Measurements from ENCODE around the gene FAM228B. TPM values are rescaled to one million over a fixed set of nuclear protein-coding genes. Genes with fewer than 3 reads are reported as not detected.

FAM228B gene
- total and polyA plus RNA-seq, 9 of the 15 experiments (the other 6 are each of a cell fraction or from before 2014, with no cell fraction given), result 1.1 to 3.7 (median 2.6) TPM

DNA sequence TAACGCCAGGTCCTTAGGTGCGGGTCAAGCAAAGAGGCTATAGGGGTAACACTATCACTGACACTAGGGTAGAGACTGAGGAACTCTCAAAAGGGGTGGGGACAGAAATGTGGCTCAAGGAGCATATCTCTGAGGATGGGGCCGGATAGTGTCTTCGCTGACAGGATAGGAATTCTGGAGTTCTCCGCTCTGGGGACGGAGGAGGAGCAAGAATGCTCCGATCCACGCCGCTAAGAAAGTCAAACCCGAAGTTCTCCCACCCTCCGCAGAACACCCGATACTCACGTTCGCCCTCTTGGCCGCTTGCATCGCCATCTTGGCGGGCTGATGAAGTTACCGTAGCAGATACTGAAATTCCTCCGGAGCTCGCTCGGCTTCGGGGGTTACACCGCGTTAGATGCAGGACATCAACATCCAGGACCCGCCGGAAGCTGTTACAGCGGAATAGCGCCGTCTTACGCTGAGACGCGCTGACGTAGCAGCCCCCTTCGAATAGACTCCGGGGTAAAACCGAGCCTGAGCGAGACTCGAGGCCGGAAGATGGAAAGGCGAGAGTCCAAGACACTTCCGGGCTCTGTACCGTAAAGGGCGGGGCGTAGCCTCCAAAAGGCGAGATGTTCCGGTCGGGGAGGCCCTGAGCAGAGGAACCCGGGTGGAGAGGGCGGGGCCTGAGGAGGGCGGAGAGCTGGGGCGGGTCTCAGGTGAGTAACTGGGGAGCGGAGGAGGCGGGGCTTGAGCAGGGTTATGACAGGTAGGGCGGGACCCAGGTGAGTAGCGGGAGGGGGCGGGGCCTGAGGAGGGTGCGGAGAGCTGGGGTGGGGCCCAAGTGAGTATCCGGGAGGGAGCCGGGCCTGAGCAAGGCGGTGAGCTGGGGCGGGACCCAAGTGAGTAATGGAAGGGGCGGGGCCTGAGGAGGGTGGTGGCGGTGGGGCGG is 47.1 kb upstream of the FAM228B start, which contains the start of gene SF3B6 (continued):
- TF ChIP-seq, protein P1, sequence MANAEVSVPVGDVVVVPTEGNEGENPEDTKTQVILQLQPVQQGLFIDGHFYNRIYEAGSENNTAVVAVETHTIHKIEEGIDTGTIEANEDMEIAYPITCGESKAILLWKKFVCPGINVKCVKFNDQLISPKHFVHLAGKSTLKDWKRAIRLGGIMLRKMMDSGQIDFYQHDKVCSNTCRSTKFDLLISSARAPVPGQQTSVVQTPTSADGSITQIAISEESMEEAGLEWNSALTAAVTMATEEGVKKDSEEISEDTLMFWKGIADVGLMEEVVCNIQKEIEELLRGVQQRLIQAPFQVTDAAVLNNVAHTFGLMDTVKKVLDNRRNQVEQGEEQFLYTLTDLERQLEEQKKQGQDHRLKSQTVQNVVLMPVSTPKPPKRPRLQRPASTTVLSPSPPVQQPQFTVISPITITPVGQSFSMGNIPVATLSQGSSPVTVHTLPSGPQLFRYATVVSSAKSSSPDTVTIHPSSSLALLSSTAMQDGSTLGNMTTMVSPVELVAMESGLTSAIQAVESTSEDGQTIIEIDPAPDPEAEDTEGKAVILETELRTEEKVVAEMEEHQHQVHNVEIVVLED (CRISPR knock-in tag; IDR thresholded peaks at IDR 0.05), result peak; percentile 100
- TF ChIP-seq MEF2D (tag; conservative IDR thresholded peaks at IDR 0.05; ENCODE audit: low read depth) (peak; percentile 45; the same call in 1 of the 2 replicates), ZNF347 (CRISPR knock-in tag; IDR thresholded peaks at IDR 0.05; ENCODE audit: low read depth) (no peak), ZNF717 (CRISPR knock-in tag; IDR thresholded peaks at IDR 0.05) (no peak), RBBP5 (IDR thresholded peaks at IDR 0.05; ENCODE audit: borderline replicate concordance, insufficient read depth, low read length, poor library complexity, severe bottlenecking) (peak; percentile 99), FOXK1 (CRISPR knock-in tag; IDR thresholded peaks at IDR 0.05; ENCODE audit: borderline replicate concordance) (peak; percentile 96), ZNF133 (CRISPR knock-in tag; IDR thresholded peaks at IDR 0.05) (no peak), HSF4 (CRISPR knock-in tag; IDR thresholded peaks at IDR 0.05; ENCODE audit: borderline replicate concordance) (no peak), SP2 (IDR thresholded peaks at IDR 0.05; ENCODE audit: extremely low read depth, low read depth, low read length, poor library complexity, severe bottlenecking) (no peak), ZNF644 (tag; IDR thresholded peaks at IDR 0.05; ENCODE audit: low read depth) (no peak), RBM39 (optimal IDR thresholded peaks at IDR 0.05; ENCODE audit: low read depth, low read length) (no peak), MAFG (tag; conservative IDR thresholded peaks at IDR 0.05) (peak; percentile 47; the same call in 1 of the 2 replicates), EHMT2 (IDR thresholded peaks at IDR 0.05) (no peak), CBFA2T3 (IDR thresholded peaks at IDR 0.05) (no peak), TAL1 (IDR thresholded peaks at IDR 0.05) (no peak), PCBP1 (IDR thresholded peaks at IDR 0.05; ENCODE audit: low read depth, low read length, poor library complexity, severe bottlenecking) (no peak), TEAD1 (CRISPR knock-in tag; IDR thresholded peaks at IDR 0.05) (peak; percentile 32 to 89; a peak in 2 of 4 replicates), DPF2 (IDR thresholded peaks at IDR 0.05) (no peak; the same call in none of the 2 replicates), NR3C1 (CRISPR knock-in tag; IDR thresholded peaks at IDR 0.05) (no peak), CBX8 (IDR thresholded peaks at IDR 0.05; ENCODE audit: borderline replicate concordance, extremely low read depth, low read depth, low read length, poor library complexity, severe bottlenecking) (no peak), MCM2 (IDR thresholded peaks at IDR 0.05; ENCODE audit: low read depth) (no peak), SREBF1 (IDR thresholded peaks at IDR 0.05; ENCODE audit: borderline replicate concordance, low read depth, low read length) (peak; percentile 86; the same call in 1 of the 2 replicates)
- TF ChIP-seq, protein P2, sequence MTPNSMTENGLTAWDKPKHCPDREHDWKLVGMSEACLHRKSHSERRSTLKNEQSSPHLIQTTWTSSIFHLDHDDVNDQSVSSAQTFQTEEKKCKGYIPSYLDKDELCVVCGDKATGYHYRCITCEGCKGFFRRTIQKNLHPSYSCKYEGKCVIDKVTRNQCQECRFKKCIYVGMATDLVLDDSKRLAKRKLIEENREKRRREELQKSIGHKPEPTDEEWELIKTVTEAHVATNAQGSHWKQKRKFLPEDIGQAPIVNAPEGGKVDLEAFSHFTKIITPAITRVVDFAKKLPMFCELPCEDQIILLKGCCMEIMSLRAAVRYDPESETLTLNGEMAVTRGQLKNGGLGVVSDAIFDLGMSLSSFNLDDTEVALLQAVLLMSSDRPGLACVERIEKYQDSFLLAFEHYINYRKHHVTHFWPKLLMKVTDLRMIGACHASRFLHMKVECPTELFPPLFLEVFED (CRISPR knock-in tag; conservative IDR thresholded peaks at IDR 0.05), result 0 out of 2 replicates have a peak, but pooled peaks have one; percentile 7
- TF ChIP-seq, protein P3, sequence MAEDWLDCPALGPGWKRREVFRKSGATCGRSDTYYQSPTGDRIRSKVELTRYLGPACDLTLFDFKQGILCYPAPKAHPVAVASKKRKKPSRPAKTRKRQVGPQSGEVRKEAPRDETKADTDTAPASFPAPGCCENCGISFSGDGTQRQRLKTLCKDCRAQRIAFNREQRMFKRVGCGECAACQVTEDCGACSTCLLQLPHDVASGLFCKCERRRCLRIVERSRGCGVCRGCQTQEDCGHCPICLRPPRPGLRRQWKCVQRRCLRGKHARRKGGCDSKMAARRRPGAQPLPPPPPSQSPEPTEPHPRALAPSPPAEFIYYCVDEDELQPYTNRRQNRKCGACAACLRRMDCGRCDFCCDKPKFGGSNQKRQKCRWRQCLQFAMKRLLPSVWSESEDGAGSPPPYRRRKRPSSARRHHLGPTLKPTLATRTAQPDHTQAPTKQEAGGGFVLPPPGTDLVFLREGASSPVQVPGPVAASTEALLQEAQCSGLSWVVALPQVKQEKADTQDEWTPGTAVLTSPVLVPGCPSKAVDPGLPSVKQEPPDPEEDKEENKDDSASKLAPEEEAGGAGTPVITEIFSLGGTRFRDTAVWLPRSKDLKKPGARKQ (CRISPR knock-in tag; IDR thresholded peaks at IDR 0.05), result no peak
